Naive thymus-derived CD4-positive, alpha-beta T cell (primary cell): ENCODE measurements around the gene SULF2. TPM values are rescaled to one million over a fixed set of nuclear protein-coding genes. Genes with fewer than 3 reads are reported as not detected.

Experiments used
- ATAC-seq: fragments of 150-1000 bp; cut with Tn5 transposase; 2 replicates; pipeline ENCODE4 v1.10.0; 2021; ENCODE audit warnings: mild to moderate bottlenecking, moderate library complexity
- CTCF ChIA-PET: fragments of 350-600 bp; sonication (Branson Sonifier 250); formaldehyde crosslinking; loops from one replicate; lab custom pipeline; 2021; ENCODE audit warnings: antibody characterized with exemption; lab: Charles Lee
- POLR2A ChIA-PET: fragments of 350-600 bp; sonication (Branson Sonifier 250); formaldehyde crosslinking; loops from one replicate; lab custom pipeline; 2021; ENCODE audit warnings: antibody characterized with exemption, inconsistent platforms; lab: Charles Lee
- DNase-seq, 9 donors: peaks; one replicate each; pipeline versions ENCODE4 v3.0.0 to v3.0.0-alpha.2; 2020 to 2022; ENCODE audit warnings: mixed read lengths in 1 of 9
- H3K27ac ChIP-seq: one replicate; pipeline ENCODE4 v1.7.0; 2013; ENCODE audit warnings: mild to moderate bottlenecking, low read depth, low read length, moderate library complexity
- H3K27me3 ChIP-seq, 2 donors: one replicate each; pipeline ENCODE4 v1.7.0; 2013; ENCODE audit warnings: low read length in 2 of 2, mild to moderate bottlenecking in 2 of 2, moderate library complexity in 2 of 2; ENCODE audit not compliant: control insufficient read depth in 2 of 2, insufficient read depth in 2 of 2
- H3K36me3 ChIP-seq, 3 experiments: 1 replicate in 2 of 3; 2 replicates in 1 of 3; pipeline ENCODE4 v1.7.0; 2013; ENCODE audit warnings: low read length in 3 of 3, mild to moderate bottlenecking in 3 of 3, moderate library complexity in 1 of 3; ENCODE audit not compliant: insufficient read depth in 3 of 3, control insufficient read depth in 2 of 3
- H3K4me1 ChIP-seq, 2 donors: one replicate each; pipeline ENCODE4 v1.7.0; 2013; ENCODE audit warnings: low read length in 2 of 2, mild to moderate bottlenecking in 2 of 2, moderate library complexity in 1 of 2; ENCODE audit not compliant: control insufficient read depth in 2 of 2, insufficient read depth in 2 of 2
- H3K4me3 ChIP-seq: 2 replicates; pipeline ENCODE4 v1.7.0; 2013; ENCODE audit warnings: mild to moderate bottlenecking, low read length
- H3K9me3 ChIP-seq, 3 experiments: 1 replicate in 2 of 3; 2 replicates in 1 of 3; pipeline ENCODE4 v1.7.0; 2013; ENCODE audit warnings: low read length in 3 of 3; ENCODE audit not compliant: control insufficient read depth in 2 of 3
- H3K27ac Mint-ChIP-seq, 9 donors: one replicate each; pipeline ENCODE4 v1.8.0; 2020 to 2022; ENCODE audit warnings: mixed read lengths in 9 of 9, mild to moderate bottlenecking in 8 of 9, moderate library complexity in 5 of 9, inconsistent platforms in 2 of 9
- H3K27me3 Mint-ChIP-seq, 5 donors: one replicate each; pipeline ENCODE4 v1.8.0; 2021 to 2022; ENCODE audit warnings: mixed read lengths in 5 of 5, mild to moderate bottlenecking in 1 of 5
- H3K36me3 Mint-ChIP-seq, 5 donors: one replicate each; pipeline ENCODE4 v1.8.0; 2020 to 2022; ENCODE audit warnings: mixed read lengths in 5 of 5, mild to moderate bottlenecking in 3 of 5, inconsistent platforms in 1 of 5
- H3K4me1 Mint-ChIP-seq, 7 donors: one replicate each; pipeline ENCODE4 v1.8.0; 2020 to 2022; ENCODE audit warnings: mixed read lengths in 7 of 7, mild to moderate bottlenecking in 3 of 7, inconsistent platforms in 1 of 7
- H3K4me3 Mint-ChIP-seq, 10 donors: one replicate each; pipeline ENCODE4 v1.8.0; 2020 to 2022; ENCODE audit warnings: mild to moderate bottlenecking in 10 of 10, mixed read lengths in 10 of 10, moderate library complexity in 6 of 10, inconsistent platforms in 2 of 10
- H3K9me3 Mint-ChIP-seq, 11 donors: one replicate each; pipeline ENCODE4 v1.8.0; 2020 to 2022; ENCODE audit warnings: mixed read lengths in 11 of 11, mild to moderate bottlenecking in 4 of 11, inconsistent platforms in 1 of 11, moderate library complexity in 1 of 11
- intact Hi-C, 2 donors: fragments of 100-400 bp; cut with micrococcal nuclease; formaldehyde crosslinking; loops; one replicate each; pipeline ENCODE4 v1.15.1; 2023
- polyA plus RNA-seq, 2 donors: library from polyadenylated mRNA; unstranded; fragments of 300-500 nt; fragmentation: Illumina TruSeq; gene quantifications; one replicate each; pipeline ENCODE4 v1.2.3, GENCODE V29; 2021
- total RNA-seq, 6 experiments: library from RNA in 5 of 6; stranded (reverse) in 5 of 6; gene quantifications; 1 replicate in 5 of 6; 2 replicates in 1 of 6; pipeline ENCODE4 v1.2.3 and lab custom pipeline; 2021 to 2026

SULF2 gene
- total and polyA plus RNA-seq, 7 experiments from 2014 or later: 0.43 to 133 (median 1.5) TPM

DNA sequence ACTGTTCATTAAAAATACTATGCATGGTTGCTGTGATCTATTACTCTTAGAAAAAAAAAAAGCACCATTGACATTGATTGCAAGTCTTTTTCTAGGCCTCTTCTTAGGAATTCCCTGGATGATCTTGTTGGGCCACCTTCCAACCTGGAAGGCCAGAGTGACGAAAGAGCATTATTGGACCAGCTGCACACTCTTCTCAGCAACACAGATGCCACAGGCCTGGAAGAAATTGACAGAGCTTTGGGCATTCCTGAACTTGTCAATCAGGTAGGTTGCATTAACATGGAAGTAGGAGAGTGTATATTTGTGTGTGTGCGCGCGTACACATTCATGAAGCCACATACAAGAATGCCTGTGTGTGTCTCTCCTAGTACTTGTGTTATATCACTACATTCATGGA lies 143.2 kb downstream of the SULF2 start:
- H3K27me3 Mint-ChIP-seq: no peaks in the 10 kb centered on the region
- peaks cover 0 to 9% (median 4%) of the 10 kb centered on the region in 7 donors for H3K4me1 Mint-ChIP-seq
- ChIA-PET CTCF (interaction anchor here (0.6 to 0.8 kb wide), 2 partner anchors 79 to 261 kb away, joined by 3 to 6 read pairs; no protein-coding TSS in a partner anchor), POLR2A (no interaction called here)
- no peak overlapping the region for H3K27ac Mint-ChIP-seq
- no peaks in the 10 kb centered on the region for H3K9me3 ChIP-seq
- DNase-seq (no peak), ATAC-seq (no peak)
- no peaks in the 10 kb centered on the region for H3K27me3 ChIP-seq
- no peak overlapping the region for H3K4me3 ChIP-seq
- no peak overlapping the region for H3K27ac ChIP-seq
- intact Hi-C loops: no loop called here
- no peak overlapping the region for H3K4me3 Mint-ChIP-seq
- H3K36me3 ChIP-seq: peaks cover 11 to 81% (median 28%) of the 10 kb centered on the region in 3 experiments
- peaks cover 30 to 72% (median 49%) of the 10 kb centered on the region in 5 donors for H3K36me3 Mint-ChIP-seq
- H3K9me3 Mint-ChIP-seq: no peaks in the 10 kb centered on the region
- H3K4me1 ChIP-seq: no peaks in the 10 kb centered on the region

DNA sequence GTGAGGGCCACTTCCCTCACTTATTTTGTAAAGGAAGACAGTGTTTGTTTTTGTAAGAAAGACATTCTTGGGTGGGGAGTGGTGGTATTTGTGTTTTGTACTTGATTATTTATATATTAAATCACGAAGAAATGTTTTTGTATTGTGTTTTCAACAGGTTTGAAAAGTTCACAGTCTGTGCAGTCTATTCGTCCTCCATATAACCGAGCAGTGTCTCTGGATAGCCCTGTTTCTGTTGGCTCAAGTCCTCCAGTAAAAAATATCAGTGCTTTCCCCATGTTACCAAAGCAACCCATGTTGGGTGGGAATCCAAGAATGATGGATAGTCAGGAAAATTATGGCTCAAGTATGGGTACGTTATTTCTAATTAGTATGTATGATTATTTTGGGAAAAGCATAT lies 146.4 kb downstream of the SULF2 start:
- Mint-ChIP-seq H3K9me3 (no peaks in the 10 kb centered on the region), H3K4me3 (no peak overlapping the region), H3K4me1 (peaks cover 0 to 6% (median 3%) of the 10 kb centered on the region in 7 donors), H3K36me3 (peaks cover 34 to 71% (median 41%) of the 10 kb centered on the region in 5 donors), H3K27me3 (no peaks in the 10 kb centered on the region), H3K27ac (no peak overlapping the region)
- no peaks in the 10 kb centered on the region for H3K9me3 ChIP-seq
- DNase-seq: no peak
- H3K36me3 ChIP-seq: peaks cover 14 to 78% (median 33%) of the 10 kb centered on the region in 3 experiments
- ChIA-PET CTCF (no interaction called here), POLR2A (no interaction called here)
- no peaks in the 10 kb centered on the region for H3K4me1 ChIP-seq
- H3K27ac ChIP-seq: no peak overlapping the region
- no peak for ATAC-seq
- no peaks in the 10 kb centered on the region for H3K27me3 ChIP-seq
- H3K4me3 ChIP-seq: no peak overlapping the region
- intact Hi-C loops: no loop called here

DNA sequence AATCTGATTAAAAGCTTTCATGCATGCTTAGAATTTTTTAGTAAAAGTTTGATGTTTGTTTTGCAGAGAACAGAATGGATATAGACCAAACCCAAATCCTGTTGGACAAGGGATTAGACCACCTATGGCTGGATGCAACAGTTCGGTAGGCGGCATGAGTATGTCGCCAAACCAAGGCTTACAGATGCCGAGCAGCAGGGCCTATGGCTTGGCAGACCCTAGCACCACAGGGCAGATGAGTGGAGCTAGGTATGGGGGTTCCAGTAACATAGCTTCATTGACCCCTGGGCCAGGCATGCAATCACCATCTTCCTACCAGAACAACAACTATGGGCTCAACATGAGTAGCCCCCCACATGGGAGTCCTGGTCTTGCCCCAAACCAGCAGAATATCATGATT lies 150.0 kb downstream of the SULF2 start:
- Histone ChIP-seq H3K27ac (no peak overlapping the region), H3K36me3 (peaks cover 18 to 69% (median 23%) of the 10 kb centered on the region in 3 experiments), H3K27me3 (no peaks in the 10 kb centered on the region), H3K4me1 (no peaks in the 10 kb centered on the region), H3K4me3 (no peak overlapping the region), H3K9me3 (no peaks in the 10 kb centered on the region)
- Mint-ChIP-seq H3K36me3 (peaks cover 22 to 68% (median 35%) of the 10 kb centered on the region in 5 donors), H3K27ac (no peak overlapping the region), H3K9me3 (no peaks in the 10 kb centered on the region), H3K27me3 (no peaks in the 10 kb centered on the region), H3K4me1 (peaks cover 0 to 6% (median 3%) of the 10 kb centered on the region in 7 donors), H3K4me3 (no peak overlapping the region)
- ChIA-PET CTCF (interaction anchor here (0.6 to 1.5 kb wide), 3 partner anchors 24 to 362 kb away, joined by 3 to 4 read pairs (median 4); no protein-coding TSS in a partner anchor), POLR2A (no interaction called here)
- DNase-seq (no peak), ATAC-seq (no peak)
- intact Hi-C loops: no loop called here

DNA sequence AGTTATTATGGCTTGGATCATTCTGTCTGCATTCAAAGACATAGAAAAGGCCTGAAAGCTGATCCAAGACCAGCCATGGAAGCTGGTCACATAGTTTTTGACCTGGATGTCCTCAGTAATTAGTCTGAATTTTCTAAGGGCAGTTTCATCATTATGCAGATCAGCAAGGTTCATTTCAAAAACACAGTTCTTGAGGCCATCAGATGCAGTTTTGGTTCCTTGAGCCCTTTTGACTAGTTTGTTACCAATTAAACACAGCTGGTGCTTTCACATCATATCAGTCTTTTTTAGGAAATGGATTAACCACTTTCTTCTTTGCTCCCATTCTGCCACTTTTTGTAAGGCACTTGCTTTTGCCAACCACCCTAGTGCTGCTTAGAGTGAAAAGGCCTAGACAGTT lies 154.2 kb downstream of the SULF2 start:
- peaks cover 7 to 55% (median 26%) of the 10 kb centered on the region in 5 donors for H3K36me3 Mint-ChIP-seq
- peaks cover 10 to 70% (median 12%) of the 10 kb centered on the region in 3 experiments for H3K36me3 ChIP-seq
- no peak overlapping the region for H3K27ac ChIP-seq
- no peaks in the 10 kb centered on the region for H3K9me3 ChIP-seq
- H3K4me3 Mint-ChIP-seq: no peak overlapping the region
- ATAC-seq (no peak), DNase-seq (no peak)
- H3K4me3 ChIP-seq: no peak overlapping the region
- ChIA-PET CTCF (no interaction called here), POLR2A (no interaction called here)
- H3K4me1 ChIP-seq: no peaks in the 10 kb centered on the region
- no peak overlapping the region for H3K27ac Mint-ChIP-seq
- peaks cover 0 to 9% (median 3%) of the 10 kb centered on the region in 7 donors for H3K4me1 Mint-ChIP-seq
- H3K27me3 Mint-ChIP-seq: no peaks in the 10 kb centered on the region
- no peaks in the 10 kb centered on the region for H3K9me3 Mint-ChIP-seq
- H3K27me3 ChIP-seq: no peaks in the 10 kb centered on the region
- intact Hi-C loops: no loop called here

DNA sequence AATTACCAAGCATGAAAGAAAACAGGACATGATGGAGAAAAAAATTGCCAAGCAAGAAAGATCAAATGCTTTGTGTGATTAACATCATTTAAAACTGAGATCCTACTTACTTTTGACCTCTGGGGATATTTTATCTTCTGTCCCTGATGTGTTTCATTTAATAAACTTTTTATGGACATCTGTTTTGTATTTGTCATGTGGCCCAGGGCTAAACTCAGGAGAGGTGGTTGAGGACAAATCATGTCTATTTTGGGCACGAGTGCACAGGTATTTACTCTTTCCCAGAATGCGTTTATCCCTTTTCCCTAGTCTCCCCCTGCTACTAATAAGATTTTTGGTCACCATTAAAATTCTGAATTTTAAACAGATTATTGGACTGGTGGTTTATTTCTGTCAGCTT lies 155.4 kb downstream of the SULF2 start:
- Histone ChIP-seq H3K4me3 (no peak overlapping the region), H3K27ac (no peak overlapping the region), H3K9me3 (no peaks in the 10 kb centered on the region), H3K27me3 (no peaks in the 10 kb centered on the region), H3K4me1 (no peaks in the 10 kb centered on the region), H3K36me3 (peaks cover 10 to 72% (median 11%) of the 10 kb centered on the region in 3 experiments)
- DNase-seq (no peak), ATAC-seq (no peak)
- no peaks in the 10 kb centered on the region for H3K27me3 Mint-ChIP-seq
- peak overlapping the region in 1 of 9 donors; percentile 15 for H3K27ac Mint-ChIP-seq
- peaks cover 0 to 12% (median 2%) of the 10 kb centered on the region in 7 donors for H3K4me1 Mint-ChIP-seq
- CTCF ChIA-PET: no interaction called here
- peaks cover 6 to 55% (median 24%) of the 10 kb centered on the region in 5 donors for H3K36me3 Mint-ChIP-seq
- no peak overlapping the region for H3K4me3 Mint-ChIP-seq
- POLR2A ChIA-PET: no interaction called here
- no peaks in the 10 kb centered on the region for H3K9me3 Mint-ChIP-seq
- intact Hi-C loops: no loop called here

DNA sequence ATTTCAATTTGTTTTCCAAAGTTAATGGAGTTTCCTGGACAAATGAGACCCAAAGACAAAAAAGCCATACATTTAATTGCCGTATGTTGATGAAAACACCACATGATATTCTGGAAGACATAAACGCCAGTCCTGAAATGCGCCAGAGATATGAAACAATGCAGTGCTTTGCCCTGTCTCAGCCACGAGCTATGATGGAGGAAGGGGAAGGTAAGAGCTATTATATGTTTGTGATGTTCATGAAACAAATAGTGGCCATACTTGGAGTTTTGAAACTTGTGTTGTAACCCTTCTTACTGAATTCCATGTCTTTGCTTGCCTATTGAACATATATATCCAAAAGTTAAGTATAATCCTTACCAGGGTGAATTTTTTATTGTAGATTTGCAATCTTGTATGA lies 157.7 kb downstream of the SULF2 start:
- Mint-ChIP-seq H3K36me3 (peaks cover 6 to 55% (median 22%) of the 10 kb centered on the region in 5 donors), H3K4me1 (peaks cover 0 to 24% (median 2%) of the 10 kb centered on the region in 7 donors), H3K27ac (peak overlapping the region in 1 of 9 donors; percentile 26), H3K4me3 (no peak overlapping the region), H3K27me3 (no peaks in the 10 kb centered on the region), H3K9me3 (peaks cover 0 to 1% (median 0%) of the 10 kb centered on the region in 11 donors)
- no peaks in the 10 kb centered on the region for H3K4me1 ChIP-seq
- H3K27ac ChIP-seq: no peak overlapping the region
- intact Hi-C loops: no loop called here
- no peaks in the 10 kb centered on the region for H3K27me3 ChIP-seq
- ATAC-seq (no peak), DNase-seq (no peak)
- no peak overlapping the region for H3K4me3 ChIP-seq
- ChIA-PET POLR2A (interaction anchor here (0.6 kb wide), 1 partner anchor 60 kb away, joined by 3 read pairs; no protein-coding TSS in a partner anchor), CTCF (no interaction called here)
- peaks cover 5 to 76% (median 15%) of the 10 kb centered on the region in 3 experiments for H3K36me3 ChIP-seq
- H3K9me3 ChIP-seq: no peaks in the 10 kb centered on the region

DNA sequence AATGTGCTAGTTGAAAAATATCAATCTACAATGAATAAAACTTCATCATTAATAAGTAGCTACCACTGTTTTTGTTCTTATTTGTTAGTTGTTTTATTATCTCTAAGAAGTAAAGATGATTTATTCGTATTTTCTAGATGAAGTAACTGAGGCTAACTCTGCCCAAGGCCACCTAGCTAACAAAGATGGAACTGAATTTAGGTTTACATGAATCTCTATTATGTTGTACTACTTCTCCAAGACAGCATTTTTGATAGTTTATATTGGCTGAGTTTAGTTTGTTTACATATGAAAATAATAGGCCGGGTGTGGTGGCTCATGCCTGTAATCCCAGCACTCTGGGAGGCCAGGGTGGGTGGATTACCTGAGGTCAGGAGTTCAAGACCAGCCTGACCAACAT lies 162.1 kb downstream of the SULF2 start:
- Mint-ChIP-seq H3K27me3 (no peaks in the 10 kb centered on the region), H3K36me3 (peaks cover 11 to 41% (median 21%) of the 10 kb centered on the region in 5 donors), H3K4me3 (no peak overlapping the region), H3K27ac (no peak overlapping the region), H3K9me3 (peaks cover 0 to 2% (median 0%) of the 10 kb centered on the region in 11 donors), H3K4me1 (peaks cover 0 to 39% (median 13%) of the 10 kb centered on the region in 7 donors)
- Histone ChIP-seq H3K4me1 (no peaks in the 10 kb centered on the region), H3K27ac (no peak overlapping the region), H3K9me3 (no peaks in the 10 kb centered on the region), H3K27me3 (no peaks in the 10 kb centered on the region), H3K36me3 (peaks cover 5 to 58% (median 21%) of the 10 kb centered on the region in 3 experiments), H3K4me3 (no peak overlapping the region)
- ChIA-PET POLR2A (interaction anchor here (1.1 kb wide), 1 partner anchor 239 kb away, joined by 3 read pairs; no protein-coding TSS in a partner anchor), CTCF (interaction anchor here (0.9 to 2.2 kb wide), 4 partner anchors 22 to 351 kb away, joined by 3 to 13 read pairs (median 6); no protein-coding TSS in a partner anchor)
- no peak for ATAC-seq
- intact Hi-C loops: no loop called here
- no peak for DNase-seq
